Vagina (tissue), 2 donors: Measurements from ENCODE around the gene ADAMTS16.

Source experiments
- CTCF ChIP-seq, 3 experiments: fragments of 450-650 bp in 2 of 3; fragments of 200-600 bp in 1 of 3; sonication (generic) in 1 of 3; IDR thresholded peaks; one replicate each; pipeline ENCODE4 v1.5.1; 2017 to 2019; ENCODE audit warnings: antibody characterized with exemption in 3 of 3, mild to moderate bottlenecking in 2 of 3, moderate library complexity in 2 of 3
- POLR2A ChIP-seq, 2 donors: fragments of 450-650 bp; IDR thresholded peaks; one replicate each; pipeline ENCODE4 v1.6.1; 2017; ENCODE audit warnings: antibody characterized with exemption in 2 of 2, mild to moderate bottlenecking in 2 of 2, moderate library complexity in 2 of 2
- POLR2AphosphoS5 ChIP-seq, 2 donors: sonication (generic); formaldehyde crosslinking; IDR thresholded peaks; one replicate each; pipeline ENCODE4 v1.9.0; 2017; ENCODE audit warnings: antibody characterized with exemption in 2 of 2, mild to moderate bottlenecking in 2 of 2, low read depth in 1 of 2; ENCODE audit not compliant: insufficient read depth in 1 of 2

GRCh38 chr5:5298068-5298633 lies 158.0 kb downstream of the ADAMTS16 start:
- TF ChIP-seq CTCF (IDR thresholded peaks at IDR 0.05) (no peak), POLR2A (IDR thresholded peaks at IDR 0.05) (no peak), POLR2AphosphoS5 (IDR thresholded peaks at IDR 0.05; ENCODE audit: insufficient read depth in 1 of 2, low read depth in 1 of 2) (no peak)
